K562 (cell line): ENCODE measurements around the gene PLXNA2. TPM values are rescaled to one million over a fixed set of nuclear protein-coding genes. Genes with fewer than 3 reads are reported as not detected.
A peak's percentile ranks its signal among the peaks of the same experiment; 100 is the strongest.

Experiments
- ATAC-seq: fragments of 200-7000 bp; cut with Tn5 transposase; 3 replicates; pipeline ENCODE4 v1.9.1; 2020; ENCODE audit warnings: moderate library complexity
- BruUV-seq: library from RNA; stranded (reverse); fragments of 400-500 nt; replicated peaks from 2 replicates; lab custom pipeline; 2021; lab: Mats Ljungman, UMichigan
- CTCF ChIA-PET: fragments of 300-600 bp; formaldehyde crosslinking; extraction: SDS; loops from one replicate; lab custom pipeline; 2021; ENCODE audit warnings: low intra/inter-chr PET ratio; lab: Yijun Ruan, JAX
- POLR2A ChIA-PET: fragments of 300-600, 350-650 bp; sonication (Branson Sonifier 250); formaldehyde crosslinking; extraction: SDS; loops from one replicate; lab custom pipeline; 2021; ENCODE audit warnings: antibody characterized with exemption, inconsistent platforms; lab: Yijun Ruan, JAX
- DNase-seq, 4 experiments: peaks; one replicate each; pipeline versions ENCODE4 v3.0.0 to v3.0.0-alpha.2; 2011 to 2018; ENCODE audit warnings: low spot score in 3 of 4, mixed read lengths in 3 of 4; ENCODE audit errors: extremely low read depth in 1 of 4
- FAIRE-seq: peaks from 2 replicates; lab custom pipeline; 2011; peaks lifted over from hg19 to GRCh38; lab: Jason Lieb, UNC
- H2AFZ ChIP-seq: 2 replicates; pipeline ENCODE4 v1.6.0; 2011; ENCODE audit warnings: low read depth, low read length, control low read depth, inconsistent platforms
- H3K27ac ChIP-seq: fragments of 200-600 bp; 3 replicates; pipeline ENCODE4 v1.8.0; 2011; ENCODE audit warnings: low read depth, mild to moderate bottlenecking, control low read depth, inconsistent platforms, low read length, moderate library complexity, mixed read lengths; ENCODE audit errors: extremely low read depth
- H3K27me3 ChIP-seq, 2 experiments: fragments of 300-600 bp in 1 of 2; 2 replicates in 1 of 2; 3 replicates in 1 of 2; pipeline versions ENCODE4 v1.6.0 to v1.8.0; 2011; ENCODE audit warnings: inconsistent platforms in 2 of 2, low read length in 2 of 2, mild to moderate bottlenecking in 1 of 2, mixed read lengths in 1 of 2, moderate library complexity in 1 of 2; ENCODE audit not compliant: control insufficient read depth in 2 of 2, insufficient read depth in 2 of 2
- H3K36me3 ChIP-seq: fragments of 300-600 bp; 3 replicates; pipeline ENCODE4 v1.8.0; 2011; ENCODE audit warnings: mild to moderate bottlenecking, low read length, inconsistent platforms; ENCODE audit not compliant: control insufficient read depth, insufficient read depth
- H3K4me1 ChIP-seq, 2 experiments: fragments of 200-600 bp in 1 of 2; replicated peaks in 1 of 2; 2 replicates in 1 of 2; 3 replicates in 1 of 2; pipeline versions ENCODE4 v1.5.1 to v1.8.0; 2011; ENCODE audit warnings: inconsistent platforms in 2 of 2, low read length in 2 of 2, mild to moderate bottlenecking in 1 of 2, mixed read lengths in 1 of 2, moderate library complexity in 1 of 2; ENCODE audit not compliant: control insufficient read depth in 2 of 2, insufficient read depth in 2 of 2
- H3K4me2 ChIP-seq: 2 replicates; pipeline ENCODE4 v1.6.1; 2011; ENCODE audit warnings: low read length, control low read depth, inconsistent platforms, mixed read lengths; ENCODE audit not compliant: insufficient read depth
- H3K4me3 ChIP-seq: fragments of 200-600 bp; sonication (generic), shearing (Covaris generic); 2 replicates; pipeline ENCODE4 v1.5.1; 2016; ENCODE audit warnings: control low read depth, inconsistent platforms
- H3K79me2 ChIP-seq: fragments of 200-600 bp; 3 replicates; pipeline ENCODE4 v1.8.0; 2011; ENCODE audit warnings: low read length, inconsistent platforms; ENCODE audit not compliant: control insufficient read depth, insufficient read depth
- H3K9ac ChIP-seq, 2 experiments: 2 replicates each; pipeline versions ENCODE4 v1.6.0 to v1.6.1; 2011; ENCODE audit warnings: low read depth in 2 of 2, low read length in 2 of 2, control low read depth in 1 of 2, inconsistent platforms in 1 of 2, mild to moderate bottlenecking in 1 of 2, mixed read lengths in 1 of 2; ENCODE audit not compliant: insufficient read depth in 1 of 2
- H3K9me1 ChIP-seq: one replicate; pipeline ENCODE4 v1.6.0; 2011; ENCODE audit warnings: inconsistent platforms, mild to moderate bottlenecking, low read length, moderate library complexity; ENCODE audit not compliant: control insufficient read depth, insufficient read depth
- H3K9me3 ChIP-seq: replicated peaks from 2 replicates; pipeline ENCODE4 v1.5.1; 2011; ENCODE audit warnings: low read depth, low read length, inconsistent platforms; ENCODE audit not compliant: control insufficient read depth, insufficient read depth
- H4K20me1 ChIP-seq: replicated peaks from 2 replicates; pipeline ENCODE4 v1.6.1; 2011; ENCODE audit warnings: low read length, inconsistent platforms, mixed read lengths; ENCODE audit not compliant: control insufficient read depth, insufficient read depth
- HNRNPH1 ChIP-seq: fragments of 200-400 bp; formaldehyde crosslinking; optimal IDR thresholded peaks from 2 replicates; pipeline ENCODE3; 2017; ENCODE audit warnings: low read depth, mild to moderate bottlenecking, low read length, moderate library complexity
- MTF1 ChIP-seq: fragments of 250-450 bp; sonication (Bioruptor Pico); IDR thresholded peaks from 2 replicates; pipeline ENCODE4 v1.9.0; 2021; ENCODE audit warnings: moderate library complexity, mild to moderate bottlenecking, inconsistent platforms, borderline replicate concordance
- NUFIP1 ChIP-seq: fragments of 450-650 bp; IDR thresholded peaks from 2 replicates; pipeline ENCODE4 v1.6.1; 2018; ENCODE audit not compliant: partially characterized antibody
- WGBS: fragments of 100-300 bp; shearing (Covaris generic); methylation state at CpG from one replicate; pipeline ENCODE4 v1.1.6; 2016; ENCODE audit warnings: low coverage, mixed read lengths; ENCODE audit not compliant: insufficient coverage; ENCODE audit errors: missing lambda C conversion rate; 5-methylcytosine and 5-hydroxymethylcytosine counted together
- in situ Hi-C: fragments of 300-500 bp; cut with MboI; formaldehyde crosslinking; loops from 4 replicates; pipeline ENCODE4 v1.15.0; 2018; ENCODE audit warnings: inconsistent platforms, mixed read lengths
- intact Hi-C: fragments of 100-400 bp; cut with micrococcal nuclease; formaldehyde crosslinking; loops from 2 replicates; pipeline ENCODE4 v1.14.2; 2022
- polyA plus RNA-seq, 8 experiments: library from polyadenylated mRNA; depleted of rRNA in 4 of 8; stranded (reverse) in 5 of 8; unstranded in 3 of 8; fragments of >200 nt; fragmentation: Nextera tagmentation in 2 of 8; fragmentation: Illumina TruSeq in 1 of 8; extraction: Ambion mirVana in 2 of 8; extraction: Trizol in 1 of 8; gene quantifications; 2 replicates each; pipeline versions ENCODE4 v1.2.1 to v1.2.3, GENCODE V29; 2011 to 2014; ENCODE audit warnings: inconsistent platforms in 1 of 8, missing spikeins in 1 of 8
- total RNA-seq, 7 experiments: library from RNA; depleted of rRNA in 6 of 7; stranded (reverse); fragments of >200 nt in 6 of 7; fragmentation: Illumina TruSeq in 2 of 7; extraction: Trizol in 2 of 7; gene quantifications; 2 replicates each; pipeline versions ENCODE4 v1.2.1 to v1.2.3, GENCODE V29; 2011 to 2021; ENCODE audit warnings: low replicate concordance in 1 of 7
- TF ChIP-seq, protein P1 (sequence below): sonication (generic); formaldehyde crosslinking; IDR thresholded peaks from 2 replicates; pipeline ENCODE4 v1.8.0; 2023; ENCODE audit warnings: mild to moderate bottlenecking, missing genetic modification reagents

The PLXNA2 gene
- total and polyA plus RNA-seq, 9 of the 15 experiments (the other 6 are each of a cell fraction or from before 2014, with no cell fraction given) = 0.01 to 1.3 (median 0.32) TPM

DNA sequence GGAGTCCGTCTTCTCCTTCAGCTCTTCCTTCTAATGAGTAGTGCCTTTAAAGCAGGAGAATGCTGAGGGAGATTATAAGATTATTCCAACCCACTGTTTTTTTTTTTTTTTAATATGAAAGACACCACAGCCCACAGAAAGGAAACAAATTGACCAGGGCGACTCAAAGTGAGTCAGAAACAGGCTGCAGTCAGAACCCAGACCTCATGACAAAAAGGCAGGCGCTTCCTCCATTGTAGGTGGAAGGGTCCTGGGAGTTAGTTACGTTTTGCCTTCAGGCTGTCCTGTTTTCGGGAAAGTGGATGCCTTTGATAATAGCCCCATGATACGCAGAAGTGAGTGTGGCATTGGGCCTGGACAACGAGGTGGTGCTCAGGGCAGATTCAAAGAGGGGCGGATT, 21.0 kb downstream of the PLXNA2 start:
- DNase-seq = no peak
- Histone ChIP-seq H3K9me1 (no peaks in the 10 kb centered on the region), H3K27ac (no peak overlapping the region), H3K36me3 (no peaks in the 10 kb centered on the region), H3K9me3 (no peaks in the 10 kb centered on the region), H3K4me2 (no peak overlapping the region), H3K9ac (peak overlapping the region in 1 of 2 experiments; percentile 35; a peak in 1 of 4 replicates), H2AFZ (peak overlapping the region; percentile 42; the same call in 1 of the 2 replicates), H3K27me3 (no peaks in the 10 kb centered on the region), H3K4me3 (no peak overlapping the region), H3K79me2 (no peaks in the 10 kb centered on the region)
- no TSS peak for BruUV-seq
- 68% methylated on average over 8 of the region's 8 CpGs for WGBS
- CTCF ChIA-PET = interaction anchor here (0.7 kb wide), 1 partner anchor 204 kb away, joined by 5 read pairs; no protein-coding TSS in a partner anchor
- FAIRE-seq = no peak
- intact Hi-C loops = no loop called here
- no peak for ATAC-seq
- no peak for TF ChIP-seq MTF1 (CRISPR knock-in tag)
- TF ChIP-seq, protein P1, sequence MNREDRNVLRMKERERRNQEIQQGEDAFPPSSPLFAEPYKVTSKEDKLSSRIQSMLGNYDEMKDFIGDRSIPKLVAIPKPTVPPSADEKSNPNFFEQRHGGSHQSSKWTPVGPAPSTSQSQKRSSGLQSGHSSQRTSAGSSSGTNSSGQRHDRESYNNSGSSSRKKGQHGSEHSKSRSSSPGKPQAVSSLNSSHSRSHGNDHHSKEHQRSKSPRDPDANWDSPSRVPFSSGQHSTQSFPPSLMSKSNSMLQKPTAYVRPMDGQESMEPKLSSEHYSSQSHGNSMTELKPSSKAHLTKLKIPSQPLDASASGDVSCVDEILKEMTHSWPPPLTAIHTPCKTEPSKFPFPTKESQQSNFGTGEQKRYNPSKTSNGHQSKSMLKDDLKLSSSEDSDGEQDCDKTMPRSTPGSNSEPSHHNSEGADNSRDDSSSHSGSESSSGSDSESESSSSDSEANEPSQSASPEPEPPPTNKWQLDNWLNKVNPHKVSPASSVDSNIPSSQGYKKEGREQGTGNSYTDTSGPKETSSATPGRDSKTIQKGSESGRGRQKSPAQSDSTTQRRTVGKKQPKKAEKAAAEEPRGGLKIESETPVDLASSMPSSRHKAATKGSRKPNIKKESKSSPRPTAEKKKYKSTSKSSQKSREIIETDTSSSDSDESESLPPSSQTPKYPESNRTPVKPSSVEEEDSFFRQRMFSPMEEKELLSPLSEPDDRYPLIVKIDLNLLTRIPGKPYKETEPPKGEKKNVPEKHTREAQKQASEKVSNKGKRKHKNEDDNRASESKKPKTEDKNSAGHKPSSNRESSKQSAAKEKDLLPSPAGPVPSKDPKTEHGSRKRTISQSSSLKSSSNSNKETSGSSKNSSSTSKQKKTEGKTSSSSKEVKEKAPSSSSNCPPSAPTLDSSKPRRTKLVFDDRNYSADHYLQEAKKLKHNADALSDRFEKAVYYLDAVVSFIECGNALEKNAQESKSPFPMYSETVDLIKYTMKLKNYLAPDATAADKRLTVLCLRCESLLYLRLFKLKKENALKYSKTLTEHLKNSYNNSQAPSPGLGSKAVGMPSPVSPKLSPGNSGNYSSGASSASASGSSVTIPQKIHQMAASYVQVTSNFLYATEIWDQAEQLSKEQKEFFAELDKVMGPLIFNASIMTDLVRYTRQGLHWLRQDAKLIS = no peak
- no peak for TF ChIP-seq NUFIP1
- TF ChIP-seq HNRNPH1 = no peak
- TF ChIP-seq, all 486 proteins: peak for 0
- in situ Hi-C loops = no loop called here
- no peaks in the 10 kb centered on the region for H4K20me1 ChIP-seq
- peaks cover 54 to 82% of the 10 kb centered on the region in 2 experiments for H3K4me1 ChIP-seq
- POLR2A ChIA-PET = interaction anchor here (0.7 to 3.0 kb wide), 6 partner anchors 9 to 1794 kb away, joined by 3 to 17 read pairs (median 5); no protein-coding TSS in a partner anchor
